ENCODE results near the gene KRTAP12-4.
"Not testable (repeated sequence)": the region's sequence is repeated elsewhere in the genome, so short reads cannot be mapped to it uniquely, and the experiment has no call there.

Gene KRTAP12-4

GRCh38 chr21:44654576-44655175, at the start of gene KRTAP12-4:
KRTAP12-4 (minus strand) TSS chr21:44654659; CDS start chr21:44654614, 45 bp downstream.
- no peak for DNase-seq (ENCODE audit: low read depth)

DNA sequence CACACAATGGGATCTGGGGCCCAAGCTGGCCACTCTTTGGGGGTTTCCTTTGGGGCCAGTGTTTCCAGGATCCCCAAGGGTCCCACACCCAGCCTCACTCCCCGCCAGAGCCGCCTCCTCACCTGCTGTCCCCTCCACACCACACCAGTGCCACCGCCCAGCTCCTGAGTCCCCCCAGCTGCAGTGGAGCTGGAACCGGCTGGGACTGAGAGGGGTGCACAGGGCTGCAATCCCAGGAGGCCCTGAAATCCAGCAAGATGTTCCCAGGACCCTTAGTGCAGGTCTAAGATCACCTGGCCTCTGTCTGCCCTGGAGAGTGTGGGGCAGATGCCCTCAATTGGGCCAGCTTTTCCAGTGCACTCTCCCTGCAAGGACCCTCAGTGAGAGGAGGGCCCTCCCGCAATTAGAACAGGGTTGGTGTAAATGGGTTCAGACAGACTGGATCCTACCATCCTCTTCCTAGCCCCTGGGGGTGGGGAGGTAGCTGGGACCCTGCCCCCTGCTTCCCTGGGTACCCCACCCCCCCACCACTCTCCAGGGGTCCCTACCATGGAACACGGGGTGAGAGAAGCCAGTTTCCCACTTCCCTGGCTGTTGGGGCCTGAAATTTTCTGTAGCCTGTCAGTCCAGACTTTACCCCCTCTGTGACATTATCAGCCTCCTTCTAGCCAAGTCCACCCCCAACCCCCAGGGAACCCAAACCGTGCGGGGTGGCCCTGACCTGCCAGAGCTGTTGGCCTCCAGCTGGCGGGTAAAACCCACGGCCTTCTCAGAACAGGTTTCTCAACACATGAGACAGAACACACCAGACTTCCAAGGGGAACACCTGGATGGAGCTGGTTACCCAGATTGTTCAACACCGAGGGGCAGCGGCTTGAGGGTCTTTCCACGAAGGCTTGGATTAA, 49.5 kb upstream of the KRTAP12-4 start:
- no peak for DNase-seq (ENCODE audit: low read depth)

DNA sequence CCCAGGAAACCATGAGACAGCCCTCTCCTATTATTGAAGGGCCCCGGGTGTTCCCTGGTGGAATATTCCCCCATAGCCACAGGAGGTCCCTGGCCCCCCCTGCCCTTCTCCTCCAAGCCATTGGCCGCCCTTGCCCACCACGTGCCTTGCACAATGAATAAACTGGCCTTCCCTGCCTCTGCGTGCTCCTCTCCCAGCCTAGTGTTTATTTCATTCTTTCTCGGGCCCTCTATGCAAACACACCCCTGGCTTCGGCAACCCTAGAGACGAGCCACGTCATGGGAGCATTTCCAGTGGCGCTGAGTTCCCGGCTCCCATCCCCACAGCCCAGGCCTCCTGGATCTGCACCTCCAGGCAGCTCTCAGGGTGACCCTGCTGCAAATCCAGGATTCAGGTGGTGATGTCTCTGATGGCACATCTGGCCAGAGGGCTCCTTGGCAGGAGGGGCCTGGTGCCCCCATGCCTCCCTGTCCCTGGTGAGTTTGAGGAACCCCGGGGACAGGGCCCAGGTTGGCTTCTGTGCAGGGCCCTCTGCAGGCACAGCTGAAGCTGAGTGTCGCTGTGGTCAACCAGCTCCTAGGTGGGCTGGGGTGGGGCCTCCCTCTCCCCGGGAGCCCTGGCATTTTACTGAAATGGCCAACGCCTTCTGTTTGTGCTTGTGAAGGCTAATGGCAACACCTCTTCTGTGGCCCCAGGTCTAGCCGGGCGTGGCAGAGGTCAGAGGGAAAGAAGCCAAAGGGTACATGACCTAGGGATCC, 48.7 kb upstream of the KRTAP12-4 start:
- no peak for DNase-seq (ENCODE audit: low read depth)

- no peak for DNase-seq (ENCODE audit: low read depth)
These were observed 47.9 kb upstream of the KRTAP12-4 start for GRCh38 chr21:44702111-44702972.

- no peak for DNase-seq (ENCODE audit: low read depth)
These were observed 47.1 kb upstream of the KRTAP12-4 start for GRCh38 chr21:44701541-44701940.

DNA sequence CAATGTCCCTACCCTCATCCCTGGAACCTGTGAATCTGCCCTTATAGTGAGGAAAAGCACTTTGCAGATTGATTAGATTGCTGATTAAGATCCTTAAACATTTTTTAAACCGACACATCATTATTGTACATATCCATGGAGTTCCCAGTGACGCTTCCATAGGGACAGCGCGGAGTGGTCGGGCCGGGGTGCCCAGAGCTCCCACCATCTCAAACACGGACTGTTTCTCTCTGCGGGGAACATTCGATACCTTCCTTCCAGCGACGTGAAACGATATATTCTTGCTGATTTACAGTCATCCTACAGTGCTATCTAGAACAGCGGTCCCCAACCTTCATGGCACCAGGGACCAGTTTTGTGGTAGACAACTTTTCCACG, 46.6 kb upstream of the KRTAP12-4 start:
- DNase-seq (ENCODE audit: low read depth): no peak

DNA sequence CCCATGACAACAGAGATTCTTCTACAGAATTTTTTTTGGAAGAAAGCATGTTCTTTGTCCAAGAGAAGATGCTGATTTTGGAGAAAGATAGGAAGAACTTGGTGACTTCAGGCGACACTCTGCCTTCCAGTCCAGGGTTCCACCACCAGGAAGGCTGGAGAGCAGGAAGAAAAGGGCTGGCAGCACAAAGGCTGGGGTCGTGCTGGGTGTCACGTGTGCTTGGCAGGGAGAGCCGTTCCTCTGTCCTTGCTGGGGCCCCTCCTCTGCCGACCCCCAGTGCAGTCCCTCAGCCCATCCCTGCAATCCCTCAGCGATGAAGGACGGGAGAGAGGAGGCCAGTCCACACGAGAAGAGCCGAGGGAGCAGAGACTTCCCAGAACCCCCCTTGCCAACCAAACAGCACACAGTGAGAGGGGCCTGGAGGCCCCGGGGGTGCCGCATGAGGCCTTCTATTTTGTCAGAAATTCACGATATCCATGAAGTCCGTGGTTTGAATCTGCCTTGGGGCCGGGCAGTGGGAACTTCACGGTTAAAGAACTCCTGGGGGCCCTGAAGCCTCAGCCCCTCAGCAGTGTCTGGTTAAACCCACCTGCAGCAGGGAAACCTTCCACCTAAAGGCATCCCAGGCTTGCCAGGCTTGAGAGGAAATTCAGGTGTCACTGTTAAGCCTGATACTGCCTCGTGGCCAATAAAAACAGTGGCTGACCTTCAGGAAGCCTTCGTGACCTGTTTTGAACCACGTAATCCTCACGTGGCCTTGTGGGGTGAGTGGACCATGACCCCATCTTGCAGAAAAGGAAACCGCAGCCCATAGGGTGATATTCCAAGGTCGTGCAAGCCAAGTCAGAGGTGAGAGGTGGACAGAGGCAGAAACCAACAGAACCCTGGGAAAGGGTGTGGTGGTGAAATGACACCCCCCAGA, 45.9 kb upstream of the KRTAP12-4 start:
- no peak for DNase-seq (ENCODE audit: low read depth)

DNA sequence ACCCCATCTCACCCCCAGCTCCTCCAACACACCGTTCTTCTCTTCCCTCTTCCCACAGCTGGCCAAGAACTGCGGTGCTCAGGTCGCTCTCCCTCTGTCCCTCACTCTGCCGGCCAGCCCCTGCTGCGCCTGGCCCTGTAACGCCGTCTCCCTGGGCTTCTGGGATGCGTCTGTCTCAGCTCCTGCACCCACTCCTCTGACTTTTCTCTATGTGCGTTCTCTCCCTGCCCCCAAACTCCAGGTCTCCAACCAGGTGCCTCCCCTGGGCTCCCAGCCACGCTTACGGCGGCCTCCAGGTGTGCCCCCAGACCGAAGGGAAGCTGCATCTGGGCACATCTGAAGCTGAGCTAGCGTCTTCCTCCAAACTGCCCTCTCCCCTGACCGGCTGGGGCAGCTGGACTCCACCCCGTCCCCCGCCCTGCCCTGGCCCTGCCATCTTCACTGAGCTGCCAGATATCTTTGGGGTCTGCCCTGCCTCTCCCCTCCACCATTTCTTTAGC, 45.1 kb upstream of the KRTAP12-4 start:
- no peak for DNase-seq (ENCODE audit: low read depth)

DNA sequence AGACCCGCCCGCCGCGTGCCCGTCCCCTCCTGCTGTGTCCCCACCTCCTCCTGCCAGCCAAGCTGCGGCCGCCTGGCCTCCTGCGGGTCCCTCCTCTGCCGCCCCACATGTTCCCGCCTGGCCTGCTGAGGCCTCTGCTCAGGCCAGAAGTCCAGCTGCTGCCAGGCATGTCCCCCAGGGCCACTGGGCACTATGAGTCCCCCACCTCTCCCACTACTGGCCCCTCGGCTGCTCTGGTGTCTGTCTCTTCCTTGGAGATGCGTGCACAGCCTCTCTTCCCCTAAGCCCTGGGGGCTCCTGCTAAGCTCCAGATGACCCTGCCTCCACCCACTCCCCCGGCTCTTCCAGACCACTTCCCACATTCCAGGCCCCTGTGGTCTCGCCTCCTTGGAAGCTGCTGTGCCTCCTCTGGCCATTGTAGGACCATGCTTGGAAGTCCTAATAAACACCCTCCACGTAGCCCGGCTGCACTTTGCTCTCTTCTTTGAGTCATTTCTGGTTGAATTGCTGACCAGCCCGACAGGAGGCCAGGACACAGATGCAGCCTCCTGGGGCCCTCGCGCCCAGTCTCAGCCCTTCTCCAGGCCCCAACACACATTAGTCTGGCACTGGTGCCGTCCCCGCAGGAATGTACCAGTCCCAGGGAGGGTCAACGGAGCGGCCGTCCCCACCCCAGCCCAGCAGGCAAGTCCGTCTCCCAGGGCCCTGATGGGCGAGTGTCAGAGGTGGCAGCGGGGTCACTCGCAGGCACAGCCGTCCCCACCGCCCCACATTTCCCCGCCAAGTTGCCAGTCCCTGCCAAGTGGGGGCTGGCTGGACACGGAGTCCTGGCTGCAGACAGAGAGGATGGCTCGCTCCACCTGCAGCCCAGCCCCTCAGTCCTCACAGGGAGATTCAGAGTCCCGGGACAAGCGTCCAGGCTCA, 43.6 kb upstream of the KRTAP12-4 start:
- no peak for DNase-seq (ENCODE audit: low read depth)

- not testable (repeated sequence) for DNase-seq (ENCODE audit: low read depth)
These were observed 42.8 kb upstream of the KRTAP12-4 start, which contains the start of gene KRTAP10-12 for GRCh38 chr21:44697172-44697810. KRTAP10-12 (plus strand) TSS chr21:44697172; CDS start chr21:44697202, 30 bp downstream.

DNA sequence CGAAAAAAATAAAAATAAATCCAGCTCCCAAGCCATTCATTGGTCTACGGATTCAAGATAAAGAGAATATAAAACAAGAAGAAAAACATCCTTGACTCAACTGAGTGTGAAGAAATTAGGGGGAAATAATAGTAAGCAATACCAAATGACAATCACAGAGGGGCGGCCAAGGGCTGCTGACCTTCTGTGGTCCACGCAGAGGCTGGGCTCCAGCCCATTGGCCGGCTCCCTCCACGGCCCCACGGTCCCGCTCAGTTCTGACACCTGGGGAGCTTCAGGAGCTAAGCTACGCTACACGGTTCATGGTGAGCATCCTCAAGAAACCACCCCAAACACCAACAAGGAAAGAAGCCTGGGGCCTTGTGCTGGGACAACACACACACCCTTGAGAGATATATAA, 42.1 kb upstream of the KRTAP12-4 start:
- DNase-seq (ENCODE audit: low read depth): no peak

DNA sequence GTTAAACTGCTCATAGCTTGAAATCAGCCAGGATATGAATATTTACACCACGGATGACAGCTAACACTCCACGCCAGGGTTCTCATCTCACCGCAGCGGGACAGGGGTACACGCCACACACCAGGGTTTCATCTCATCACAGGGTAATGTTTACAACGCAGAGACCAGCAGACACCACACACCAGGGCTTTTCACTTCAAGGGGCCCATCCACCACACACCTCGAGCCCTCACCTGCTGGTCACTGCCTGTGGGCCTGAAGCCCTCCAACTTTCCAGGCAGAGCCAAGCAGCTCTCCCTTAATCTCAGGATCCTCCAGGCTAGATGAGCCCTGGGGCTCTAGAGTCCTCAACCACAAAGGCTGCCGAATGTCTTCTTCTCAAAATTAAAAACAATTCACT, 41.2 kb upstream of the KRTAP12-4 start:
- no peak for DNase-seq (ENCODE audit: low read depth)

- no peak for DNase-seq (ENCODE audit: low read depth)
These were observed 40.7 kb upstream of the KRTAP12-4 start for GRCh38 chr21:44695184-44695583.

DNA sequence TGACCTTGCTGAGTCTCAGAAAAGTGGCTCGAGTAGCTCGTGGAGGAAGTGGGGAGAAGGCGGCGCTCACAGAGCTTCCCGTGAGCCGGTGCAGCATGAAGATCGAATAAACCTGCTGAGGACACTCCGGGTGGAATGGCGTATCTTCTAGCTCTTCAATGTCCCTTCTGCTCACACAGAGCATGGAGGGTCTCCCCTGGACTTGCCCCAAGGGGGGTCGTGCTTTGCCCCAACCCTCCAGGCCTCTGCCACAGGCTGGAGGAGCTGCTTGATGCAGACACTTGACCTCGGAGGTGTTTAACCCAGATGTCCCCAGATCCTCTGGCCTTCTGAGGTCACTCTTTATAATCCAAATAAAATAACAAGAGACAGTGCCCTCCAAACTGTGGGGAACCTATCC, 40.3 kb upstream of the KRTAP12-4 start:
- DNase-seq (ENCODE audit: low read depth): no peak

GRCh38 chr21:44692798-44693512, 38.5 kb upstream of the KRTAP12-4 start:
- DNase-seq (ENCODE audit: low read depth): no peak

DNA sequence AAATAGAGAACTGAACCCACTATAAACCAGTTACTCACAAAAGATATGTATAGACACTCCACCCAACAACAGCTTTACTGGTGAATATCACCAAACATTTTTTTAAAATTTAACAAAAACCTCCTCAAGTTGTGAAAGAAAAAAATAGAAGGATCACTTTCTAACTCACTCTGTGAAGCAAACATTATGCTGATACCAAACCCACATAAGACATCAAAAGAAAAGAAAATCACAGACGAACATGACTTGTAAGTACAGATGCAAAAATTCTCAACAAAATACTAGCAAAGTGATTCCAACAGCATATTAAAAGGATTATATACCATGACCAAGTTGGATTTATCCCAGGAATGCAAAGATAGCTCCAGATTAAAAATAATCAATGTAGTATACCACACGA, 37.2 kb upstream of the KRTAP12-4 start:
- no peak for DNase-seq (ENCODE audit: low read depth)

DNA sequence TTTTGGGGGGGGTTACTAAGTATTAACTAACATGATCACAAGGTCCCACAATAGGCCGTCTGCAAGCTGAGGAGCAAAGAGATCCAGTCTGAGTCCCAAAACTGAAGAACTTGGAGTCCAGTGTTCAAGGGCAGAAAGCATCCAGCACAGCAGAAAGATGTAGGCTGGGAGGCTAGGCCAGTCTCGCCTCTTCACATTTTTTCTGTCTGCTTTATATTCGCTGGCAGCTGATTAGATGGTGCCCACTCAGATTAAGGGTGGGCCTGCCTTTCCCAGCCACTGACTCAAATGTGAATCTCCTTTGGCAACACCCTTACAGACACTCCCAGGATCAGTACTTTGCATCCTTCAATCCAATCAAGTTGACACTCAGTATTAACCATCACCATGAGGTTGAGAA, 35.3 kb upstream of the KRTAP12-4 start:
- DNase-seq (ENCODE audit: low read depth): not testable (repeated sequence)

DNA sequence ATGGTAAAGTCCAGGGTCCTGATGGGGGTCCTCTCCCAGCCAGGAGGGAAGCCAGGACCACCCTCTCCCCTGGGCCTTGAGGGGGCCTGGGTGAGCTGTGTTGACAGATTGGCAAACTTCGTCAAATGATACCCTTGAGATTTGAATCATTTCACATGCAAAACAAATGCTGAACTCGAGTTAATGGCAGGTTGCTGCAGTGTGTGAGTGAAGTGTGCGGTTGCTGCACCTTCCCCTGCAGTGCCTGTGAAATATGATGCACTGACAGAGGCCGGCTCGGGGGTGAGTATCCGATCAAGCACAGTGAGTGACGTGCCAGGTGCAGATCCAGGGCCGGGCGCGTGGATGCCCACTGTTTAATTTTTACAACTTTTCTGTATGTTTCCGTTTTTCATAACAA, 33.2 kb upstream of the KRTAP12-4 start:
- DNase-seq (ENCODE audit: low read depth): no peak
